Stimulated activated CD4-positive, alpha-beta T cell treated with anti-CD3 and anti-CD28 coated beads, Interleukin-1b, Interleukin-23, amount 100 ng/mL, for 4 hours (primary cell): ENCODE data around the gene GLIPR2.
"Not testable (repeated sequence)": the region's sequence is repeated elsewhere in the genome, so short reads cannot be mapped to it uniquely, and the experiment has no call there.

Source experiments
- DNase-seq, 2 donors: peaks; one replicate each; pipeline ENCODE4 v3.0.0-alpha.2; 2020; ENCODE audit warnings: low read depth in 2 of 2

Gene GLIPR2

DNA sequence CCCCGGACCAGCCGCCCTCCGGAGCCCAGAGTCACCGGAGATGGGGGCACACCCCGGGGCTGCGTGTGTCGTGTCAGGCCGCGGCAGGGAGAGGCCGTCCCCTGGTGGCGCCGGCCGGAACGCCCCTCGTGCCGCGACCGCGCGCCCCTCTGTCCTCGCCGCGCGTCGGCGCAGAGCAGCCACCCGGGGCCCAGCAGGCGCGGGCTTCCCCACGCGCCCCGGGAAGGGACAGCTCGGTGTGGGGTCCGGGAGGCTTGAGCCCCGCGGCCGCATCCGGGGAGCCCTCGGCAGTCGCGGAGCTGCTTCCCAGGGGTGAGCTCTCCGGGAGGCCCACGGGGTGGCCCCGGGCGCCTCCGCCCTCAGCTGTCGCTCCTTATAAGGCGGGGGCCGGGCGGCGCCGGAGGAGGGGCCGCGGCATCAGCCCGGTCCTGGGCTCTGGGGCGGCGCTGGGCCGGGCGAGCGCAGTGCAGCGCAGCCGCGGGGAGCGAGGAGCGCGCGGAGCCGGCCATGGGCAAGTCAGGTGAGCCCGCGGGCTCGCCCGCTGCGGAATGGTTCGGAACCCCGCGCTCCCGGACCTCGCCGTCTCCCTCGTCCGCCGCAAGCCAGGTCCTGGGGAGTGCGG lies at the start of gene GLIPR2:
GLIPR2 (plus strand) TSS at position 462 of the 622 bp plus-strand sequence; CDS start at position 508, 46 bp downstream.
- DNase-seq = peak; percentile 51 to 75

- not testable (repeated sequence) for DNase-seq
Observed at GRCh38 chr9:36087054-36087453, 49.5 kb upstream of the GLIPR2 start.

DNA sequence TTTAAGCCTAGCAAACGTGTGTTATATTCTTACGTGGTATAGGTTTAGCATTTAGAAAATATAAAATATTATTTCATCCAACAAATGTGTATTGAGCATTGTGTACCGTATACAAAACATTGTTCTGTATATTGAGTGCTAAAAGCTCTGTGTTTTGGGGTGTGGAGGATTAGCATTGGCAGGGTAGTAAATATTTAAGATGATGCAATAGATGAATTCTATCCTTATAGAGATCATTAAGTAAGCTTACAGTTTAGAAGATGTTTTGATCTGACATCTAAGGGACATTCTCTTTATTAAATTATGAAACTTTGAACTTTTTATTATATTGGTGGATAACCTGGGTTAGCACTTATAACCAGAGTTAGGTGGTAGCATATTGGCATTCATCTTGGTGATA lies 48.5 kb upstream of the GLIPR2 start:
- DNase-seq = no peak

- no peak for DNase-seq
Observed at GRCh38 chr9:36091026-36091953, 45.2 kb upstream of the GLIPR2 start.

GRCh38 chr9:36092014-36092413 lies 44.5 kb upstream of the GLIPR2 start:
- DNase-seq = no peak

GRCh38 chr9:36092509-36093215 lies 43.9 kb upstream of the GLIPR2 start:
- DNase-seq = peak; percentile 6 to 29

DNA sequence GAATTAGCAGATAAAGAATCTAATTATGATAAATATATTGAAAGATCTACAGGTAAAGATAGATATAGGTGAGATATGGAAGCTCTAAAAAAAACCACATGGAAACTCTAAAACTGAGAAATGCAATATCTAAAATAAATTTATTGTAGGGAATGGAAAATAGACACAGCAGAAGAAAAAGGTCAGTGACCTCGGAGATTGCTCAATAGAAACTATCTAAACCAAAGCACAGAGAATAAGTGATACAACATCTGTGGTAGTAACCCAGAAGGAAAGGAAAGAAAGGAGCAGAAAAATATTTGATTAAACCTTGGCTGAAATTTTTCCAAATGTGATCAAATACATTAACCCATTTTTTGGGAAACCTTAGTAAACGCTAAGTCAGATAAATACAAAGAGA lies 43.1 kb upstream of the GLIPR2 start:
- DNase-seq = no peak

- DNase-seq = no peak
Observed at GRCh38 chr9:36099718-36100117, 36.8 kb upstream of the GLIPR2 start.

- no peak for DNase-seq
Observed at GRCh38 chr9:36100532-36100931, 36.0 kb upstream of the GLIPR2 start.

- DNase-seq = no peak
Observed at GRCh38 chr9:36101916-36102741, 34.4 kb upstream of the GLIPR2 start.

DNA sequence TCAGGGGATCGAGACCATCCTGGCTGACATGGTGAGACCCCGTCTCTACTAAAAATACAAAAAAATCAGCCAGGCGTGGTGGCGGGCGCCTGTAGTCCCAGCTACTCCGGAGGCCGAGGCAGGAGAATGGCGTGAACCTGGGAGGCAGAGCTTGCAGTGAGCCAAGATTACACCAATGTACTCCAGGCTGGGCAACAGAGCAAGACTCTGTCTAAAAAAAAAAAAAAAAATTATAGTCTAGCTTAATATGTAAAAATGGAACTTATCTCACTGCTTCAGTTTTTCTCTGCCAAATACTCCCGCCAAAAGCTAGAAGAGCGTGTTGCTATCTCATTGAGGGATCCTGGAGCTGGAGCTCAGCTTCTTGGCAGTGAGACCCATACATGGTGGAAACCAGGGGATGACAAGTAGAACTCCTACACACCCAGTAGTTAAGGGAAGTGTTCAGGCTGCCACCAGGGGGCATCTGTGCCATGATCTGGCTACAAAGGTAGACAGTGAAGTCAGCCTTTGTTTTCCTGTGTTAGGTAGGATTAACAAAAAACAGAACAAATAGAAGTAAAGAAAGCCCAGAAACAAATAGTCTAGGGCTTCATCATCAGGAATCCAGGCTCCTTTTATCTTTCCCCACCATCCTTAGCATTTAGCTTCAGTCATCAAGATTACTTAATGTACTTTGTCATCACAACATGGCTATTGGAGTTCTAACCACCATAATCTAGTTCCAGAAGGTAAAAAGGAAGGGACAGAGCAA lies 33.6 kb upstream of the GLIPR2 start:
- peak; percentile 85 to 87 for DNase-seq

- DNase-seq = no peak
Observed at GRCh38 chr9:36109071-36109470, 27.5 kb upstream of the GLIPR2 start.

DNA sequence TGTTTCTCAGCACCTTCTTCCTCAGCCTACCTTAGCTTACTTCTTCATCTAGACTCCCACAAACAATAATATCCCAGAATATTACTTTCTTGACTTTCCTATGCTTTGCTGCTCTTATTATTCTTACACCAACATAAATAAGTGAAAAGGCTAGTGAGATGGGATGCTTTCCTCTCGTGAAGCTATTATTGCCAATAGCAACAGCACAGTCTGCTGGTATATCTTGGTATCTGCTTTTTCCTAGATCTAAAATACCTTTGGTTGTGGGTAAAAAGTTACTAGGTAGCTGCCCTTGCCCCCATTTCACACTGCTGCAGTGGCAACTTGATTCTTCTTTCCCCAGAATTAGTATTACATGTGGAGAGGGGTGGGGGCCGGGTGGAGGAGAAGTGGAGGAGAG lies 26.1 kb upstream of the GLIPR2 start:
- no peak for DNase-seq

GRCh38 chr9:36112516-36112915 lies 24.0 kb upstream of the GLIPR2 start:
- DNase-seq = no peak

GRCh38 chr9:36113999-36114398 lies 22.5 kb upstream of the GLIPR2 start:
- no peak for DNase-seq

- DNase-seq = no peak
Observed at GRCh38 chr9:36116593-36116992, 19.9 kb upstream of the GLIPR2 start.

- no peak for DNase-seq
Observed at GRCh38 chr9:36118201-36118600, 18.3 kb upstream of the GLIPR2 start.

DNA sequence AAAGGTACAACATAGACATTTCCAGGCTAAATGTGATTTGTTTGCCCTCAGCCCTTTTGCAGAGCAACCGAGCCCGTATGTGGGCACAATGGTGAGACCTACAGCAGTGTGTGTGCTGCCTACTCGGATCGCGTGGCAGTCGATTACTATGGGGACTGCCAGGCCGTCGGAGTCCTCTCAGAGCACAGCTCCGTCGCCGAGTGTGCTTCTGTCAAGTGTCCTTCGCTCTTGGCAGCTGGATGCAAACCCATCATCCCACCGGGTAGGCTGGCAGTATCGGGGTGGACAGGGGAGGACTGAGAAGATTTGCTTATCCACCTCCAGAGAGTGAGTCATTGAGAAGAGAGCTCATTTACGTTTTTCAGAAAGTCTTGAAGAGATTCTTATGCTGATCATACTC lies 17.8 kb upstream of the GLIPR2 start:
- DNase-seq = no peak

DNA sequence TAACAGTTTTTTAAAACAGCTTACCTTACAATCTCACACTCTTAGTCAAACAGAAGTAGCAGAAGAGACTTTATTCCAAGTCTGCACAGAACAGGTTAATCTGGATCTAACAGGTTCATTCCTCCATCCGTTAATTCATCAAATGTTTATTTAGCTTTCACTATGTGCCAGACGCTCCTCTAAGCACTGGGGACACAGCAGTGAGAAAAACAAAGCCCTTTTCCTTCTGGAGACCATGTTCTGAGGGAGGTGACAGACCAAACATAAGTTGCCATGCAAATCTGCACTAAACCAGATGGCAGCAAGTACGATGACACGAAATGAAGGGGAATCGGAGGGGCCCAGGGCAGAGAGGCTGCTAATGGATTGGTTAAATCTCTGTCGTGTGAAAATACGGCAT lies 17.1 kb upstream of the GLIPR2 start:
- DNase-seq = no peak

DNA sequence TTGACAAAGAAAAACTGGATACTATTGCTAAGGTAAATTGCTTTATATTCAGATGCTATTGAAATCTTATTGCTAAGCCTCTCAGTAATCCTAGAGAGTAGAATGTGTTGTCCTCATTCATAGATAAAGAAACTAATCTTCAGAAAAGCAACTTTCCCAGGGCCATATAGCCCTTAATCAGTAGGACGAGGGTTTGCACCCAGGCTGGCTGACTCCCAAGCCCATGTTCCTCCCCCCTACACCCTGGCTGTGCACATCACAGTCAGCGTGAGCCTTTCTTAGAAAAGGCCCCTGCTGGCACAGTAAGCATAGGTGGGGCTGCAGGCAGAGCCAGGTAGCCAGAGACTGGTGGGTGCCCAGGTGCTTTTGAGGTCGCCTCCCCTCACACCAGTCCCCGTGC lies 15.8 kb upstream of the GLIPR2 start:
- no peak for DNase-seq

GRCh38 chr9:36121971-36122370 lies 14.6 kb upstream of the GLIPR2 start:
- no peak for DNase-seq
